ENCODE results near the gene BICC1.

BICC1 gene

GRCh38 chr10:58833771-58834561 is 321.3 kb downstream of the BICC1 start:
- Histone ChIP-seq H3K4me1 (ENCODE audit: control insufficient read depth in 1 of 2, insufficient read depth in 2 of 2, low read length in 2 of 2) (no peaks in the 10 kb centered on the region), H3K27me3 (ENCODE audit: control insufficient read depth in 1 of 2, insufficient read depth in 2 of 2, low read length in 2 of 2) (no peaks in the 10 kb centered on the region), H3K36me3 (ENCODE audit: control insufficient read depth in 1 of 2, insufficient read depth in 2 of 2, low read length in 2 of 2) (no peaks in the 10 kb centered on the region), H3K9me3 (ENCODE audit: control insufficient read depth in 1 of 2, low read length in 2 of 2) (no peaks in the 10 kb centered on the region), H3K4me3 (ENCODE audit: low read depth in 1 of 2, low read length in 2 of 2) (no peak overlapping the region), H3K9ac (ENCODE audit: low read depth in 1 of 2, low read length in 2 of 2) (no peak overlapping the region), H3K27ac (ENCODE audit: low read depth, low read length) (no peak overlapping the region)

GRCh38 chr10:58836176-58836700 is 323.6 kb downstream of the BICC1 start:
- no peaks in the 10 kb centered on the region for H3K27me3 ChIP-seq (ENCODE audit: control insufficient read depth in 1 of 2, insufficient read depth in 2 of 2, low read length in 2 of 2)
- no peak overlapping the region for H3K27ac ChIP-seq (ENCODE audit: low read depth, low read length)
- H3K9ac ChIP-seq (ENCODE audit: low read depth in 1 of 2, low read length in 2 of 2) = no peak overlapping the region
- no peaks in the 10 kb centered on the region for H3K9me3 ChIP-seq (ENCODE audit: control insufficient read depth in 1 of 2, low read length in 2 of 2)
- H3K4me1 ChIP-seq (ENCODE audit: control insufficient read depth in 1 of 2, insufficient read depth in 2 of 2, low read length in 2 of 2) = no peaks in the 10 kb centered on the region
- no peaks in the 10 kb centered on the region for H3K36me3 ChIP-seq (ENCODE audit: control insufficient read depth in 1 of 2, insufficient read depth in 2 of 2, low read length in 2 of 2)
- H3K4me3 ChIP-seq (ENCODE audit: low read depth in 1 of 2, low read length in 2 of 2) = no peak overlapping the region

GRCh38 chr10:58836991-58837575 is 324.4 kb downstream of the BICC1 start:
- Histone ChIP-seq H3K36me3 (ENCODE audit: control insufficient read depth in 1 of 2, insufficient read depth in 2 of 2, low read length in 2 of 2) (no peaks in the 10 kb centered on the region), H3K4me1 (ENCODE audit: control insufficient read depth in 1 of 2, insufficient read depth in 2 of 2, low read length in 2 of 2) (no peaks in the 10 kb centered on the region), H3K9ac (ENCODE audit: low read depth in 1 of 2, low read length in 2 of 2) (no peak overlapping the region), H3K4me3 (ENCODE audit: low read depth in 1 of 2, low read length in 2 of 2) (no peak overlapping the region), H3K27me3 (ENCODE audit: control insufficient read depth in 1 of 2, insufficient read depth in 2 of 2, low read length in 2 of 2) (no peaks in the 10 kb centered on the region), H3K9me3 (ENCODE audit: control insufficient read depth in 1 of 2, low read length in 2 of 2) (no peaks in the 10 kb centered on the region), H3K27ac (ENCODE audit: low read depth, low read length) (no peak overlapping the region)

GRCh38 chr10:58837826-58838225 is 325.2 kb downstream of the BICC1 start:
- no peak overlapping the region for H3K9ac ChIP-seq (ENCODE audit: low read depth in 1 of 2, low read length in 2 of 2)
- no peak overlapping the region for H3K4me3 ChIP-seq (ENCODE audit: low read depth in 1 of 2, low read length in 2 of 2)
- no peaks in the 10 kb centered on the region for H3K36me3 ChIP-seq (ENCODE audit: control insufficient read depth in 1 of 2, insufficient read depth in 2 of 2, low read length in 2 of 2)
- no peaks in the 10 kb centered on the region for H3K27me3 ChIP-seq (ENCODE audit: control insufficient read depth in 1 of 2, insufficient read depth in 2 of 2, low read length in 2 of 2)
- no peaks in the 10 kb centered on the region for H3K9me3 ChIP-seq (ENCODE audit: control insufficient read depth in 1 of 2, low read length in 2 of 2)
- no peaks in the 10 kb centered on the region for H3K4me1 ChIP-seq (ENCODE audit: control insufficient read depth in 1 of 2, insufficient read depth in 2 of 2, low read length in 2 of 2)
- H3K27ac ChIP-seq (ENCODE audit: low read depth, low read length) = no peak overlapping the region

GRCh38 chr10:58838561-58839208 is 326.0 kb downstream of the BICC1 start:
- Histone ChIP-seq H3K27ac (ENCODE audit: low read depth, low read length) (no peak overlapping the region), H3K27me3 (ENCODE audit: control insufficient read depth in 1 of 2, insufficient read depth in 2 of 2, low read length in 2 of 2) (no peaks in the 10 kb centered on the region), H3K36me3 (ENCODE audit: control insufficient read depth in 1 of 2, insufficient read depth in 2 of 2, low read length in 2 of 2) (no peaks in the 10 kb centered on the region), H3K9ac (ENCODE audit: low read depth in 1 of 2, low read length in 2 of 2) (no peak overlapping the region), H3K9me3 (ENCODE audit: control insufficient read depth in 1 of 2, low read length in 2 of 2) (no peaks in the 10 kb centered on the region), H3K4me1 (ENCODE audit: control insufficient read depth in 1 of 2, insufficient read depth in 2 of 2, low read length in 2 of 2) (no peaks in the 10 kb centered on the region), H3K4me3 (ENCODE audit: low read depth in 1 of 2, low read length in 2 of 2) (no peak overlapping the region)

- Histone ChIP-seq H3K4me3 (ENCODE audit: low read depth in 1 of 2, low read length in 2 of 2) (no peak overlapping the region), H3K4me1 (ENCODE audit: control insufficient read depth in 1 of 2, insufficient read depth in 2 of 2, low read length in 2 of 2) (no peaks in the 10 kb centered on the region), H3K9me3 (ENCODE audit: control insufficient read depth in 1 of 2, low read length in 2 of 2) (no peaks in the 10 kb centered on the region), H3K9ac (ENCODE audit: low read depth in 1 of 2, low read length in 2 of 2) (no peak overlapping the region), H3K27me3 (ENCODE audit: control insufficient read depth in 1 of 2, insufficient read depth in 2 of 2, low read length in 2 of 2) (no peaks in the 10 kb centered on the region), H3K27ac (ENCODE audit: low read depth, low read length) (no peak overlapping the region), H3K36me3 (ENCODE audit: control insufficient read depth in 1 of 2, insufficient read depth in 2 of 2, low read length in 2 of 2) (no peaks in the 10 kb centered on the region)
Measured at GRCh38 chr10:58839771-58840170, 327.1 kb downstream of the BICC1 start.

- no peak overlapping the region for H3K27ac ChIP-seq (ENCODE audit: low read depth, low read length)
- no peak overlapping the region for H3K4me3 ChIP-seq (ENCODE audit: low read depth in 1 of 2, low read length in 2 of 2)
- no peaks in the 10 kb centered on the region for H3K36me3 ChIP-seq (ENCODE audit: control insufficient read depth in 1 of 2, insufficient read depth in 2 of 2, low read length in 2 of 2)
- H3K9me3 ChIP-seq (ENCODE audit: control insufficient read depth in 1 of 2, low read length in 2 of 2) = no peaks in the 10 kb centered on the region
- H3K27me3 ChIP-seq (ENCODE audit: control insufficient read depth in 1 of 2, insufficient read depth in 2 of 2, low read length in 2 of 2) = no peaks in the 10 kb centered on the region
- H3K9ac ChIP-seq (ENCODE audit: low read depth in 1 of 2, low read length in 2 of 2) = no peak overlapping the region
- H3K4me1 ChIP-seq (ENCODE audit: control insufficient read depth in 1 of 2, insufficient read depth in 2 of 2, low read length in 2 of 2) = no peaks in the 10 kb centered on the region
Measured at GRCh38 chr10:58840840-58841435, 328.3 kb downstream of the BICC1 start.

- H3K27me3 ChIP-seq (ENCODE audit: control insufficient read depth in 1 of 2, insufficient read depth in 2 of 2, low read length in 2 of 2) = no peaks in the 10 kb centered on the region
- H3K36me3 ChIP-seq (ENCODE audit: control insufficient read depth in 1 of 2, insufficient read depth in 2 of 2, low read length in 2 of 2) = no peaks in the 10 kb centered on the region
- no peaks in the 10 kb centered on the region for H3K9me3 ChIP-seq (ENCODE audit: control insufficient read depth in 1 of 2, low read length in 2 of 2)
- no peaks in the 10 kb centered on the region for H3K4me1 ChIP-seq (ENCODE audit: control insufficient read depth in 1 of 2, insufficient read depth in 2 of 2, low read length in 2 of 2)
- H3K27ac ChIP-seq (ENCODE audit: low read depth, low read length) = no peak overlapping the region
- H3K9ac ChIP-seq (ENCODE audit: low read depth in 1 of 2, low read length in 2 of 2) = no peak overlapping the region
- no peak overlapping the region for H3K4me3 ChIP-seq (ENCODE audit: low read depth in 1 of 2, low read length in 2 of 2)
Measured at GRCh38 chr10:58842860-58843376, 330.2 kb downstream of the BICC1 start.

- no peak overlapping the region for H3K9ac ChIP-seq (ENCODE audit: low read depth in 1 of 2, low read length in 2 of 2)
- H3K9me3 ChIP-seq (ENCODE audit: control insufficient read depth in 1 of 2, low read length in 2 of 2) = no peaks in the 10 kb centered on the region
- no peaks in the 10 kb centered on the region for H3K4me1 ChIP-seq (ENCODE audit: control insufficient read depth in 1 of 2, insufficient read depth in 2 of 2, low read length in 2 of 2)
- no peaks in the 10 kb centered on the region for H3K27me3 ChIP-seq (ENCODE audit: control insufficient read depth in 1 of 2, insufficient read depth in 2 of 2, low read length in 2 of 2)
- no peaks in the 10 kb centered on the region for H3K36me3 ChIP-seq (ENCODE audit: control insufficient read depth in 1 of 2, insufficient read depth in 2 of 2, low read length in 2 of 2)
- no peak overlapping the region for H3K4me3 ChIP-seq (ENCODE audit: low read depth in 1 of 2, low read length in 2 of 2)
- no peak overlapping the region for H3K27ac ChIP-seq (ENCODE audit: low read depth, low read length)
Measured at GRCh38 chr10:58843760-58844159, 331.1 kb downstream of the BICC1 start.

- H3K9me3 ChIP-seq (ENCODE audit: control insufficient read depth in 1 of 2, low read length in 2 of 2) = no peaks in the 10 kb centered on the region
- no peaks in the 10 kb centered on the region for H3K36me3 ChIP-seq (ENCODE audit: control insufficient read depth in 1 of 2, insufficient read depth in 2 of 2, low read length in 2 of 2)
- no peak overlapping the region for H3K27ac ChIP-seq (ENCODE audit: low read depth, low read length)
- no peaks in the 10 kb centered on the region for H3K4me1 ChIP-seq (ENCODE audit: control insufficient read depth in 1 of 2, insufficient read depth in 2 of 2, low read length in 2 of 2)
- H3K9ac ChIP-seq (ENCODE audit: low read depth in 1 of 2, low read length in 2 of 2) = no peak overlapping the region
- no peaks in the 10 kb centered on the region for H3K27me3 ChIP-seq (ENCODE audit: control insufficient read depth in 1 of 2, insufficient read depth in 2 of 2, low read length in 2 of 2)
- H3K4me3 ChIP-seq (ENCODE audit: low read depth in 1 of 2, low read length in 2 of 2) = no peak overlapping the region
Measured at GRCh38 chr10:58844680-58845079, 332.0 kb downstream of the BICC1 start.

All from duodenal mucosa (tissue), 2 donors.